Neural progenitor cell (in vitro differentiated cells): ENCODE results near the gene SP140L.
A peak's percentile ranks its signal among the peaks of the same experiment; 100 is the strongest.

Experiments used
- CTCF ChIP-seq: fragments of 200-600 bp; sonication (generic); IDR thresholded peaks from 2 replicates; pipeline ENCODE4 v1.5.1; 2017; ENCODE audit warnings: antibody characterized with exemption, mild to moderate bottlenecking
- EZH2 ChIP-seq: fragments of 200-600 bp; sonication (generic); IDR thresholded peaks from 2 replicates; pipeline ENCODE4 v1.6.1; 2017; ENCODE audit warnings: antibody characterized with exemption, mild to moderate bottlenecking, moderate library complexity

- TF ChIP-seq CTCF (no peak), EZH2 (peak; percentile 50)
Measured at GRCh38 chr2:230411570-230412370, 84.8 kb downstream of the SP140L start.
